ENCODE results near the gene GNAI3.

Gene GNAI3

DNA sequence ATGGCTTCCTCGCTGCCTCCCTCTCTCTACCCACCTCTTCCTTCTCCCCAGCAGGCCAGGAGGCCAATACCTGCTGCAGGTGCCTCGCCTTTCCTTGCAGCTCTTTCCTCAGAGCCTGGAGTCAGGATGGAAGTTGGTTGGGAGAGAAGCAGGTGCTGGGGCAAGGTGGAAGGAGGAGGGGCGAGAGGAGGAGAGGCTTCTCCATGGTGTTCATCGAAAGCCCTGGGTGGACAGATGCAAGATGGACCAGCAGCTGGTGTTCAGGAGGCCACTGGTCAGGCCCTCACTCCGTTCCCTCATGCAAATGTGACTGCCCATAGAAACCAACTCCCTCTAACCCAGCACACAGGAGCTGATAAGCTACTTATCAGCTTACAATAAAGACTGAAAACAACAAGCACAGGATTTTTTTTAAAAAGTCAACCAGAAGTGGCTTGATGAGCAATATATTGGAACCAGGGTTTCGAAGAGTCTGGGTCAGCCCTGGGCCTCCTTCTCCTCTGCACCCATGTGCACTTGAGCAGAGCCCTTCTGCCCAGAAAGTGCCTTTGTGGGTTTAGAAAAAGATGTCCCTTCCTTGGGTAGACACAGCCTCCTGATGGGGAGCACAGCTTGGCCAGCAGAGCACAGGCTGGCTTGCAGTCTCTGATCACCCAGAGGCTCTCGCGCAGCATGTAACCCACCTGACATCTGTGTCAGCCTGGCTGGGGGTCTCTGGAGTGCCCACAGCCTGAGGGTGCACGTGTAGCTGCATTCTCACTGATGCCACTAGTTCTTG lies 90.8 kb downstream of the GNAI3 start:
- Histone ChIP-seq H4K91ac (ENCODE audit: low read length) (no peak overlapping the region), H3K27ac (ENCODE audit: low read length, poor library complexity, severe bottlenecking) (no peak overlapping the region), H2BK12ac (ENCODE audit: low read length in 2 of 2) (no peak overlapping the region), H3K23ac (ENCODE audit: low read length in 2 of 2) (no peak overlapping the region), H2BK120ac (ENCODE audit: low read depth, low read length) (no peak overlapping the region), H3K4me3 (ENCODE audit: insufficient read depth in 1 of 2, low read depth in 1 of 2, low read length in 2 of 2) (no peak overlapping the region), H4K8ac (ENCODE audit: low read length) (no peak overlapping the region), H2BK5ac (ENCODE audit: low read depth, low read length, poor library complexity, severe bottlenecking) (no peak overlapping the region), H3K18ac (ENCODE audit: low read depth in 1 of 2, low read length in 2 of 2) (no peak overlapping the region), H3K27me3 (ENCODE audit: control insufficient read depth in 1 of 2, insufficient read depth in 1 of 2, low read length in 2 of 2) (no peaks in the 10 kb centered on the region), H3K4me2 (ENCODE audit: low read length, poor library complexity, severe bottlenecking) (no peak overlapping the region), H2AFZ (ENCODE audit: low read depth, low read length) (no peak overlapping the region), H3K4ac (ENCODE audit: low read depth in 1 of 2, low read length in 2 of 2) (no peak overlapping the region), H2AK5ac (ENCODE audit: low read length, severe bottlenecking) (no peak overlapping the region), H3K36me3 (ENCODE audit: control insufficient read depth in 1 of 2, insufficient read depth in 2 of 2, low read depth in 1 of 2, low read length in 2 of 2) (no peaks in the 10 kb centered on the region), H3K14ac (ENCODE audit: low read length in 2 of 2) (peak overlapping the region in 1 of 2 experiments; percentile 75), H3K9me3 (ENCODE audit: control insufficient read depth, low read length) (no peaks in the 10 kb centered on the region), H3K79me1 (replicated peaks; ENCODE audit: low read length, poor library complexity, severe bottlenecking) (peaks cover under 1% of the 10 kb centered on the region), H3K4me1 (ENCODE audit: control insufficient read depth, insufficient read depth, low read depth, low read length) (peaks cover 14% of the 10 kb centered on the region), H2BK15ac (ENCODE audit: low read depth, poor library complexity, severe bottlenecking) (no peak overlapping the region), H3K9ac (ENCODE audit: low read length) (no peak overlapping the region)
- 86% methylated on average over 7 of the region's 9 CpGs for WGBS
- DNase-seq: no peak

DNA sequence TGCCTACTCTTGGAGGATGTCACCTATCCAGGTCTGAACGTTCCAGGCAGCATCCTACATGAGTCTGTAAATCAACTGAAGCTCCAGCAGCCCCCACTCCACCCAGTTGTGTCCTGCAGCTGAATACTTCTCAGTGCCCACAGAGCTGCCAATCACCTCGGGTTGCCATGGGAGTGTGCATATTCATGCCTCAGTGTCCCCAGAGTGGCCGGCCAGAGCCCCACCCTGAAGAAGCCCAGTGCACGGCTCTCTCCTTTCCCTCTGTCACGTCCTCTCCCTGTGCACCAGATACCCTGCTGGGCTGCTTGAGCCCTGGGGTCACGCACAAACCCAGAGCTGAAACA lies 91.4 kb downstream of the GNAI3 start:
- Histone ChIP-seq H2AFZ (ENCODE audit: low read depth, low read length) (no peak overlapping the region), H3K4me1 (ENCODE audit: control insufficient read depth, insufficient read depth, low read depth, low read length) (peaks cover 16% of the 10 kb centered on the region), H3K4me3 (ENCODE audit: insufficient read depth in 1 of 2, low read depth in 1 of 2, low read length in 2 of 2) (no peak overlapping the region), H3K27ac (ENCODE audit: low read length, poor library complexity, severe bottlenecking) (no peak overlapping the region), H4K8ac (ENCODE audit: low read length) (no peak overlapping the region), H3K27me3 (ENCODE audit: control insufficient read depth in 1 of 2, insufficient read depth in 1 of 2, low read length in 2 of 2) (no peaks in the 10 kb centered on the region), H3K9ac (ENCODE audit: low read length) (no peak overlapping the region), H3K18ac (ENCODE audit: low read depth in 1 of 2, low read length in 2 of 2) (no peak overlapping the region), H3K4me2 (ENCODE audit: low read length, poor library complexity, severe bottlenecking) (no peak overlapping the region), H3K36me3 (ENCODE audit: control insufficient read depth in 1 of 2, insufficient read depth in 2 of 2, low read depth in 1 of 2, low read length in 2 of 2) (no peaks in the 10 kb centered on the region), H2BK15ac (ENCODE audit: low read depth, poor library complexity, severe bottlenecking) (no peak overlapping the region), H2BK12ac (ENCODE audit: low read length in 2 of 2) (no peak overlapping the region), H3K79me1 (replicated peaks; ENCODE audit: low read length, poor library complexity, severe bottlenecking) (no peaks in the 10 kb centered on the region), H2BK5ac (ENCODE audit: low read depth, low read length, poor library complexity, severe bottlenecking) (no peak overlapping the region), H3K9me3 (ENCODE audit: control insufficient read depth, low read length) (no peaks in the 10 kb centered on the region), H2AK5ac (ENCODE audit: low read length, severe bottlenecking) (no peak overlapping the region), H2BK120ac (ENCODE audit: low read depth, low read length) (no peak overlapping the region), H3K14ac (ENCODE audit: low read length in 2 of 2) (no peak overlapping the region), H4K91ac (ENCODE audit: low read length) (no peak overlapping the region), H3K23ac (ENCODE audit: low read length in 2 of 2) (no peak overlapping the region), H3K4ac (ENCODE audit: low read depth in 1 of 2, low read length in 2 of 2) (no peak overlapping the region)
- WGBS: 67% methylated on average over 4 of the region's 6 CpGs
- no peak for DNase-seq

DNA sequence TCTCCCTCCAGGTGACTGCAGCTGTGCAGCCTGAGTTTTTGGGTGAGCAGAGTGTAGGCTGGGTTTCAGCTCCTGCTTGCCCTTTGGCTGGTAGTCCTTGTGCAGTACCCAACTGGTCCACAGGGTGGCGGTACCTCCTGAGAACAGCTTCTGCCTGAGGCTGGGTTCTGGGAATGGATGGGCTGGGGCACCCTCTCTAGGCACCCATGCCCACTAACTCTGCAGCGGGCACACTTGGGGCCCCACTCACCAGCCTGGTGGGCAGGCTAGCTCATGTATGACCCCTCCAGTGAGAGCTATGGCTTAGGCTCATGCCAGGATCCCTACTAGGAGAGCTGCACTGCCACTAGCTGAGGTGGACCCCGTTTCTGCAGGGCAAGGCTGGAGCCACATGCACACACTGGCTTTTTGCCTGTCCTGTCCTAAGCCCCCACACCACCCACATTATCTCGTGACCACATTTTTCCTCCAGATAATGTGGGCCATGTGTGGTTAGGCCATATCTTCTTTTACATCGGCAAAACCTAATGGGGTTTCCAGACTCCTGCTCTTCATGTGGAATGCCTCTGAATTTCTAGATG lies 92.0 kb downstream of the GNAI3 start:
- Histone ChIP-seq H4K8ac (ENCODE audit: low read length) (peak overlapping the region; percentile 1), H3K4me2 (ENCODE audit: low read length, poor library complexity, severe bottlenecking) (no peak overlapping the region), H2BK120ac (ENCODE audit: low read depth, low read length) (no peak overlapping the region), H3K79me1 (replicated peaks; ENCODE audit: low read length, poor library complexity, severe bottlenecking) (no peaks in the 10 kb centered on the region), H3K4me3 (ENCODE audit: insufficient read depth in 1 of 2, low read depth in 1 of 2, low read length in 2 of 2) (no peak overlapping the region), H3K4ac (ENCODE audit: low read depth in 1 of 2, low read length in 2 of 2) (no peak overlapping the region), H2BK12ac (ENCODE audit: low read length in 2 of 2) (no peak overlapping the region), H3K36me3 (ENCODE audit: control insufficient read depth in 1 of 2, insufficient read depth in 2 of 2, low read depth in 1 of 2, low read length in 2 of 2) (no peaks in the 10 kb centered on the region), H3K9ac (ENCODE audit: low read length) (no peak overlapping the region), H3K14ac (ENCODE audit: low read length in 2 of 2) (no peak overlapping the region), H3K4me1 (ENCODE audit: control insufficient read depth, insufficient read depth, low read depth, low read length) (peaks cover 14% of the 10 kb centered on the region), H3K27me3 (ENCODE audit: control insufficient read depth in 1 of 2, insufficient read depth in 1 of 2, low read length in 2 of 2) (no peaks in the 10 kb centered on the region), H3K27ac (ENCODE audit: low read length, poor library complexity, severe bottlenecking) (no peak overlapping the region), H3K9me3 (ENCODE audit: control insufficient read depth, low read length) (no peaks in the 10 kb centered on the region), H3K18ac (ENCODE audit: low read depth in 1 of 2, low read length in 2 of 2) (no peak overlapping the region), H3K23ac (ENCODE audit: low read length in 2 of 2) (no peak overlapping the region), H2BK5ac (ENCODE audit: low read depth, low read length, poor library complexity, severe bottlenecking) (no peak overlapping the region), H2AFZ (ENCODE audit: low read depth, low read length) (no peak overlapping the region), H2BK15ac (ENCODE audit: low read depth, poor library complexity, severe bottlenecking) (no peak overlapping the region), H2AK5ac (ENCODE audit: low read length, severe bottlenecking) (no peak overlapping the region), H4K91ac (ENCODE audit: low read length) (no peak overlapping the region)
- WGBS: 39% methylated on average over 5 of the region's 5 CpGs
- peak; percentile 65 for DNase-seq

DNA sequence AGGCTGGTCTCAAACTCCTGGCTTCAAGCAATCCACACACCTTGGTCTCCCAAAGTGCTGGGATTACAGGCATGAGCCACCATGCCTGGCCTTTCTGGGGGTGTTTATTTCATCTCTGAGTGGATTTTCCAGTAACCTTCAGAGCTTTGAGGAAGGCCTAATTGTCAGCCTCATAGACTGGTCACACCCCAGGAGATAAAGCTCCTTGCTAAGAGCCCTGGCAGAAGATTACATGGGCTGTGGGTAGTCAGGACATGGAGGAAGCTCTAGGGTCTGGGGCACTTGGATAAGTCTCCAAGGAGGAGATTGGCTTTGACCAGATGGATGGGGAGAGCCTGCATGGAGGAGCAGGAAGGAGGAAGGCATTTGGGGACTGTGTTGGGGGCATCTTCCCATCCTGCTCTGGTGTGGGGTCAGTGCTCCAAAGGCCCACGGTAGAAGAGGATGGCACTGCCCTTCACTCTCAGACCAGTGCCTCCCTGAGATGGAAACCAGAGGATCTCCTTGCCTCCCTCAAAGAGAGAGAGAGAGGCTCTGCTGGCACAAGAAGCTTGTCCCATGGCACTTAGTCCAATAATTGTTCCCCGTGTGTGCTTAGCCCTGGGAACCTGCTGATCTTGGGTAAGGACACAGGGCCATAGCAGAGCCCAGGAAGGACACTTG lies 92.8 kb downstream of the GNAI3 start:
- DNase-seq: no peak
- Histone ChIP-seq H3K9ac (ENCODE audit: low read length) (no peak overlapping the region), H4K91ac (ENCODE audit: low read length) (no peak overlapping the region), H2BK15ac (ENCODE audit: low read depth, poor library complexity, severe bottlenecking) (no peak overlapping the region), H3K4ac (ENCODE audit: low read depth in 1 of 2, low read length in 2 of 2) (no peak overlapping the region), H2BK12ac (ENCODE audit: low read length in 2 of 2) (no peak overlapping the region), H3K79me1 (replicated peaks; ENCODE audit: low read length, poor library complexity, severe bottlenecking) (no peaks in the 10 kb centered on the region), H3K27me3 (ENCODE audit: control insufficient read depth in 1 of 2, insufficient read depth in 1 of 2, low read length in 2 of 2) (no peaks in the 10 kb centered on the region), H3K27ac (ENCODE audit: low read length, poor library complexity, severe bottlenecking) (no peak overlapping the region), H3K4me3 (ENCODE audit: insufficient read depth in 1 of 2, low read depth in 1 of 2, low read length in 2 of 2) (no peak overlapping the region), H3K36me3 (ENCODE audit: control insufficient read depth in 1 of 2, insufficient read depth in 2 of 2, low read depth in 1 of 2, low read length in 2 of 2) (no peaks in the 10 kb centered on the region), H3K9me3 (ENCODE audit: control insufficient read depth, low read length) (no peaks in the 10 kb centered on the region), H2AK5ac (ENCODE audit: low read length, severe bottlenecking) (no peak overlapping the region), H3K4me1 (ENCODE audit: control insufficient read depth, insufficient read depth, low read depth, low read length) (peaks cover 9% of the 10 kb centered on the region), H2AFZ (ENCODE audit: low read depth, low read length) (no peak overlapping the region), H3K14ac (ENCODE audit: low read length in 2 of 2) (no peak overlapping the region), H3K4me2 (ENCODE audit: low read length, poor library complexity, severe bottlenecking) (no peak overlapping the region), H3K23ac (ENCODE audit: low read length in 2 of 2) (no peak overlapping the region), H2BK5ac (ENCODE audit: low read depth, low read length, poor library complexity, severe bottlenecking) (no peak overlapping the region), H4K8ac (ENCODE audit: low read length) (no peak overlapping the region), H3K18ac (ENCODE audit: low read depth in 1 of 2, low read length in 2 of 2) (no peak overlapping the region), H2BK120ac (ENCODE audit: low read depth, low read length) (no peak overlapping the region)
- 80% methylated on average over 2 of the region's 2 CpGs for WGBS
